ENCODE results near the gene FBXL16. TPM values are rescaled to one million over a fixed set of nuclear protein-coding genes. Genes with fewer than 3 reads are reported as not detected.

The FBXL16 gene
- polyA plus RNA-seq, 1 experiment, result 0.67 TPM

DNA sequence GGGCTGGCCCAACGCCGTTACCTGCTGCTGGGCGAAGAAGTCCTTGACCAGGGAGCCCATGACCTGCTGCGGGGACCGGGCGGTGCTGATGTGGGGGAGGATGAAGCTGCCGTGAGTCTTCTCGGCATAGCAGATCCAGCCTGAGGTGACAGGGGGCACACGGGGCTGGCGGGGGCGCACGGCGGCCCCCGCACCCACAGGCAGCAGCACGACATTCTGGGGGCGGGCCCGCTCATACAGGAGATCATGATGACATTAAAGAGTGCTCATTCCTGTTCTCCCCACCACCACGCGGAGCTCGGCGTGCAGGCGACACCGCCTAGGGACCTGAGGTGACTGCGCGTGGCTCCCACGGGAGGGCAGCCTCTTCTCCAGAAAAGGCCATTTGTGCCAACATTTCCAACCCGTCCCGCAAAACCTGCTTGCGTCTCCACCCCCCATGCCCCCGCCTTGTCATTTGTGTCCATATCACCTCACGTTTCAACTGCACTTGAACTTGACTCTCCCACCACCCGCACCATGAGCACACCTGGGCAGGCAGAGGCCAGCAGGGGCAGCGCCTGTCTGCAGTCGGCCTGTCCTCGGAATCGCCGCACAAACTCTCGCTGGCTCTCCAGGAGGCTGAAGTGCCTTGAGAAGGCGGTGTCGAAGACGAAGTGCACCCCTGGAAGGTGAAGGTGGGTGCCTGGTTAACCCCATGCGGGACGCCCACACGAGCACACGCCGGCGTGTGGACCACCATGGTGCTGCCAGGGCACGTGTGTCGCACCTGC lies 28.8 kb upstream of the FBXL16 start:
- no peak for DNase-seq (ENCODE audit: low read depth)
- ChIA-PET POLR2A (no interaction called here), CTCF (interaction anchor here (1.4 kb wide), 1 partner anchor 13 kb away, joined by 4 read pairs; the partner anchor contains the start of gene ANTKMT)
- Histone ChIP-seq H3K36me3 (ENCODE audit: control insufficient read depth, insufficient read depth, low read length) (peaks cover 22% of the 10 kb centered on the region), H3K4me3 (ENCODE audit: low read depth, low read length) (no peak overlapping the region), H3K27me3 (ENCODE audit: control insufficient read depth, insufficient read depth, low read length) (no peaks in the 10 kb centered on the region)
- TF ChIP-seq, protein P1, sequence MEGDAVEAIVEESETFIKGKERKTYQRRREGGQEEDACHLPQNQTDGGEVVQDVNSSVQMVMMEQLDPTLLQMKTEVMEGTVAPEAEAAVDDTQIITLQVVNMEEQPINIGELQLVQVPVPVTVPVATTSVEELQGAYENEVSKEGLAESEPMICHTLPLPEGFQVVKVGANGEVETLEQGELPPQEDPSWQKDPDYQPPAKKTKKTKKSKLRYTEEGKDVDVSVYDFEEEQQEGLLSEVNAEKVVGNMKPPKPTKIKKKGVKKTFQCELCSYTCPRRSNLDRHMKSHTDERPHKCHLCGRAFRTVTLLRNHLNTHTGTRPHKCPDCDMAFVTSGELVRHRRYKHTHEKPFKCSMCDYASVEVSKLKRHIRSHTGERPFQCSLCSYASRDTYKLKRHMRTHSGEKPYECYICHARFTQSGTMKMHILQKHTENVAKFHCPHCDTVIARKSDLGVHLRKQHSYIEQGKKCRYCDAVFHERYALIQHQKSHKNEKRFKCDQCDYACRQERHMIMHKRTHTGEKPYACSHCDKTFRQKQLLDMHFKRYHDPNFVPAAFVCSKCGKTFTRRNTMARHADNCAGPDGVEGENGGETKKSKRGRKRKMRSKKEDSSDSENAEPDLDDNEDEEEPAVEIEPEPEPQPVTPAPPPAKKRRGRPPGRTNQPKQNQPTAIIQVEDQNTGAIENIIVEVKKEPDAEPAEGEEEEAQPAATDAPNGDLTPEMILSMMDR (IDR thresholded peaks at IDR 0.05; ENCODE audit: insufficient read depth, low read depth, low read length), result no peak

DNA sequence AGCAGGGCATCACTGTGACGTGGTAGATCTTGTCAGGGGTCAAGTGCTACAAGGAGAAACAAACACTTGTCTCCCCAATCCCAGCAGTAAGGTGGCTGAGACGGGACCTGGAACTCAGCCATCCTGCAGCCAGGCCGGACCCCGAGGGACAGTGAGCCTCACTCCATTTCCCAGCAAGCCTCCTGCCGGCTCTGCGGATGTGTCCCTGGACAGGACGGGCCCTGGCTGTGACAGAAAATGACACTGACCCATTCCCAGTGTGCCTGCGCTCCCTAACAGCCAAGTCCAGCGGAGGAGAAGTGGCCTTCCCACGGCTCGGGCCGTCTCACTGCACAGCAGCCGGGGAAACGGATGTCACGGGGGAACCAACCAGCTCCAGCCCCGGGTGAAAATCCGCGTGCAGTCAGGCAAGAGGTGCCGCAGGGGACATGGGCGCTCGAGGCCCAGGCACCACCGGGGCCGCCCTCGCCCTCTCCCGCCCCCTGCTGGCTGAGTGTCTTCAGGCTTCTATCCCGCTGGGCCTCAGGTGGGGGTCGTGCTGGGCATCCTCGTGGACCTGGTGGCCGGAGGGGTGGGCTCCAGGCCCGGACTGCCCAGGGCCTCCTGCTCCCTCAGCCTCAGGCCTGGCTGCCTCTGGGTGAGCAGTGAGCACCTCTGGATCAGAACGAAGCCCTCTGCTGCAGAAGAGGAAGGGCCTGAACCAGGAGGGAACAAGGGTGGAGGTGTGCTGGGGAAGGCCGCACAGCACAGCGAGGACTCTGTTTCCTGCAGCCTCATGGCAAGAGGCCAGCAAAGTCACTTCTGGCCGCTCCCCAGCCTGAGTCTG lies 28.0 kb upstream of the FBXL16 start:
- TF ChIP-seq, protein P1 (IDR thresholded peaks at IDR 0.05; ENCODE audit: insufficient read depth, low read depth, low read length), result peak; percentile 61
- Histone ChIP-seq H3K4me3 (ENCODE audit: low read depth, low read length) (no peak overlapping the region), H3K27me3 (ENCODE audit: control insufficient read depth, insufficient read depth, low read length) (no peaks in the 10 kb centered on the region), H3K36me3 (ENCODE audit: control insufficient read depth, insufficient read depth, low read length) (peaks cover 22% of the 10 kb centered on the region)
- POLR2A ChIA-PET, result no interaction called here
- no peak for DNase-seq (ENCODE audit: low read depth)
- CTCF ChIA-PET, result interaction anchor here (1.3 to 1.4 kb wide), 2 partner anchors 12 to 21 kb away, joined by 3 to 4 read pairs; partner anchors contain the start of gene ANTKMT

DNA sequence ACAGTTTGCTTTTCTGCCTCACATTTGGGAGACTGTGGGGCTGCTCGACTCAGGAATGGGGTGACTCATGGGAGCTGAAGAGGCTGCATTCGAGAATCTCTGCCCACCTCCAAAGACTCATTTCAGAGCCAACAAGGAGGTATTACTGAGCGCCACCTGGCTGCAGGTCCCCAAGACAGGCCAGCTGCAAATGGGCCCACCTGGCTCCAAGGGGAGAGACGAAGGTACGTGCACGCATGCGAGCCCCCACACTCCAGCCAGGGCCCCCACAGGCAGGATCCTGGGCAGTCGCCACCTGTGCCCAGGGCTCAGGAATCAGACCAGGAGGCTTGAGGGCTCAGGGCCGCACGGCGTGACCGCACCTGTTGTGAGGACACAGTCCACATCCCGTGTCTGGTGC lies 27.3 kb upstream of the FBXL16 start:
- ChIA-PET POLR2A (no interaction called here), CTCF (interaction anchor here (1.3 to 1.4 kb wide), 2 partner anchors 12 to 21 kb away, joined by 3 to 4 read pairs; partner anchors contain the start of gene ANTKMT)
- Histone ChIP-seq H3K36me3 (ENCODE audit: control insufficient read depth, insufficient read depth, low read length) (peaks cover 21% of the 10 kb centered on the region), H3K4me3 (ENCODE audit: low read depth, low read length) (no peak overlapping the region), H3K27me3 (ENCODE audit: control insufficient read depth, insufficient read depth, low read length) (no peaks in the 10 kb centered on the region)
- TF ChIP-seq, protein P1 (IDR thresholded peaks at IDR 0.05; ENCODE audit: insufficient read depth, low read depth, low read length), result no peak
- DNase-seq (ENCODE audit: low read depth), result no peak

DNA sequence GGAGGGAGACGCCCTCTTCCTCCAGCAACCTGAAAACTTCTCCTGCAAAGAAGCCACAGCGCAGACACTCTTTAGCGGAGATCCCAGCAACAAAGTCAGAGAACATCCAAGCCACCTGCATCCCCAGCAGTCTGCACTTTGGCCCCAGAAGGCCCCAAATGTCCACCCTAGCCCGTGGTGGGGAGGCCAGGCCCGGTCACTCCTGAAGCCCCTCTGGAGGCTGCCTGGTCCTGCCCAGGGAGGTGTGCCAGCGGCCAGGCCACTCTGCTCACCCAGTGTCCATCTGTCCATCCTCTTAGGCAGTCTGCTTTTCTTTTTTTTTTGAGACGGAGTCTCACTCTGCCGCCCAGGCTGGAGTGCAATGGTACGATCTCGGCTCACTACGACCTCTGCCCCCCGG lies 26.7 kb upstream of the FBXL16 start:
- DNase-seq (ENCODE audit: low read depth), result no peak
- H3K36me3 ChIP-seq (ENCODE audit: control insufficient read depth, insufficient read depth, low read length), result peaks cover 21% of the 10 kb centered on the region
- ChIA-PET POLR2A (no interaction called here), CTCF (interaction anchor here (1.0 to 1.3 kb wide), 3 partner anchors 9 to 20 kb away, joined by 3 to 4 read pairs (median 3); partner anchors contain the start of genes ANTKMT and CIAO3)
- no peaks in the 10 kb centered on the region for H3K27me3 ChIP-seq (ENCODE audit: control insufficient read depth, insufficient read depth, low read length)
- no peak overlapping the region for H3K4me3 ChIP-seq (ENCODE audit: low read depth, low read length)
- TF ChIP-seq, protein P1 (IDR thresholded peaks at IDR 0.05; ENCODE audit: insufficient read depth, low read depth, low read length), result no peak
